Upper lobe of left lung (tissue), 6 donors: ENCODE results near the gene RFX7. TPM values are rescaled to one million over a fixed set of nuclear protein-coding genes. Genes with fewer than 3 reads are reported as not detected.

Experiments used
- ATAC-seq, 2 donors: fragments of 200-7000 bp; cut with Tn5 transposase; one replicate each; pipeline ENCODE4 v1.9.1; 2022; ENCODE audit warnings: mild to moderate bottlenecking in 2 of 2, moderate library complexity in 2 of 2; ENCODE audit not compliant: low FRiP score in 2 of 2
- DNase-seq, 2 donors: peaks; one replicate each; pipeline ENCODE4 v3.0.0-alpha.2; 2019 to 2020
- H3K27ac ChIP-seq, 4 donors: fragments of 200-600 bp; sonication (generic); one replicate each; pipeline ENCODE4 v1.5.1; 2016 to 2019
- H3K27me3 ChIP-seq, 4 donors: fragments of 200-600 bp; sonication (generic); one replicate each; pipeline ENCODE4 v1.5.1; 2017 to 2019
- H3K36me3 ChIP-seq, 4 donors: fragments of 200-600 bp; sonication (generic); one replicate each; pipeline ENCODE4 v1.5.1; 2016 to 2019
- H3K4me1 ChIP-seq, 4 donors: fragments of 200-600 bp; sonication (generic); one replicate each; pipeline ENCODE4 v1.5.1; 2018 to 2019
- H3K4me3 ChIP-seq, 4 donors: fragments of 200-600 bp; sonication (generic); one replicate each; pipeline ENCODE4 v1.5.1; 2017 to 2019; ENCODE audit warnings: mild to moderate bottlenecking in 2 of 4, moderate library complexity in 1 of 4
- H3K9me3 ChIP-seq, 4 donors: fragments of 200-600 bp; sonication (generic); one replicate each; pipeline ENCODE4 v1.5.1; 2018 to 2019
- CTCF ChIP-seq, 6 experiments: fragments of 450-650 bp in 4 of 6; fragments of 200-600 bp in 2 of 6; sonication (generic) in 2 of 6; IDR thresholded peaks; one replicate each; pipeline ENCODE4 v1.5.1; 2016 to 2019; ENCODE audit warnings: antibody characterized with exemption in 6 of 6
- EP300 ChIP-seq, 4 donors: sonication (generic); formaldehyde crosslinking; IDR thresholded peaks; one replicate each; pipeline ENCODE4 v1.5.1; 2017; ENCODE audit warnings: antibody characterized with exemption in 4 of 4, control low read depth in 2 of 4
- POLR2A ChIP-seq, 4 donors: fragments of 450-650 bp; IDR thresholded peaks; one replicate each; pipeline ENCODE4 v1.5.1; 2016 to 2017; ENCODE audit warnings: antibody characterized with exemption in 4 of 4, mild to moderate bottlenecking in 2 of 4
- POLR2AphosphoS5 ChIP-seq, 2 donors: sonication (generic); formaldehyde crosslinking; IDR thresholded peaks; one replicate each; pipeline ENCODE4 v1.5.1; 2017; ENCODE audit warnings: antibody characterized with exemption in 2 of 2
- WGBS, 2 donors: methylation state at CpG; one replicate each; pipeline ENCODE4 v1.1.5; 2017 to 2018; 5-methylcytosine and 5-hydroxymethylcytosine counted together
- total RNA-seq, 6 donors: library from RNA; depleted of rRNA in 4 of 6; stranded (reverse); fragments of >200 nt in 4 of 6; gene quantifications; one replicate each; pipeline versions ENCODE4 v1.1.0 to v1.2.1, GENCODE V29; 2016 to 2021
- donor health status: DM: no; HTN: no; CAD: no; lungs with moderate emphysema.
- donor health status: DM: no; HTN: yes; CAD: no; lungs with severe emphysema.

Gene RFX7
- total RNA-seq, 6 donors from 2014 or later: 8.0 to 17.9 (median 12.5) TPM

GRCh38 chr15:56248311-56248992 lies 4.8 kb upstream of the RFX7 start:
- Histone ChIP-seq H3K4me3 (no peak overlapping the region), H3K4me1 (peaks cover 14 to 21% (median 17%) of the 10 kb centered on the region in 4 donors), H3K27me3 (no peaks in the 10 kb centered on the region), H3K27ac (peak overlapping the region in 1 of 4 donors; percentile 52), H3K36me3 (no peaks in the 10 kb centered on the region), H3K9me3 (no peaks in the 10 kb centered on the region)
- ATAC-seq: no peak
- TF ChIP-seq POLR2AphosphoS5 (IDR thresholded peaks at IDR 0.05) (no peak), EP300 (IDR thresholded peaks at IDR 0.05) (no peak), POLR2A (IDR thresholded peaks at IDR 0.05) (no peak), CTCF (IDR thresholded peaks at IDR 0.05) (no peak)
- DNase-seq: no peak
- WGBS, 2 donors: 57 to 59% methylated on average over 3 of the region's 3 CpGs

GRCh38 chr15:56247266-56247665 lies 3.6 kb upstream of the RFX7 start:
- no peaks in the 10 kb centered on the region for H3K27me3 ChIP-seq
- no peak for DNase-seq
- H3K4me1 ChIP-seq: peaks cover 16 to 24% (median 21%) of the 10 kb centered on the region in 4 donors
- H3K36me3 ChIP-seq: no peaks in the 10 kb centered on the region
- H3K9me3 ChIP-seq: no peaks in the 10 kb centered on the region
- no peak for ATAC-seq
- H3K27ac ChIP-seq: no peak overlapping the region
- WGBS, 2 donors: 88 to 96% methylated on average over 2 of the region's 2 CpGs
- no peak overlapping the region for H3K4me3 ChIP-seq
- no peak for TF ChIP-seq EP300 (IDR thresholded peaks at IDR 0.05)
- TF ChIP-seq POLR2A (IDR thresholded peaks at IDR 0.05): no peak
- TF ChIP-seq POLR2AphosphoS5 (IDR thresholded peaks at IDR 0.05): no peak
- no peak for TF ChIP-seq CTCF (IDR thresholded peaks at IDR 0.05)

- ATAC-seq (peak; percentile 91 to 95), DNase-seq (peak; percentile 93 to 96)
- WGBS, 2 donors: 1 to 7% methylated on average over 15 of the region's 15 CpGs
- H3K4me3 ChIP-seq: peak overlapping the region in 3 of 4 donors; percentile 2 to 39 (median 38)
- H3K9me3 ChIP-seq: no peaks in the 10 kb centered on the region
- no peaks in the 10 kb centered on the region for H3K27me3 ChIP-seq
- H3K36me3 ChIP-seq: no peaks in the 10 kb centered on the region
- peak overlapping the region; percentile 48 to 74 (median 60) for H3K27ac ChIP-seq
- TF ChIP-seq CTCF (IDR thresholded peaks at IDR 0.05) (peak; percentile 91 to 99 (median 94)), POLR2AphosphoS5 (IDR thresholded peaks at IDR 0.05) (no peak), POLR2A (IDR thresholded peaks at IDR 0.05) (no peak), EP300 (IDR thresholded peaks at IDR 0.05) (no peak)
- H3K4me1 ChIP-seq: peaks cover 24 to 34% (median 29%) of the 10 kb centered on the region in 4 donors
Observed at GRCh38 chr15:56245871-56246814, 2.5 kb upstream of the RFX7 start.

- Histone ChIP-seq H3K36me3 (no peaks in the 10 kb centered on the region), H3K27me3 (no peaks in the 10 kb centered on the region), H3K9me3 (no peaks in the 10 kb centered on the region), H3K4me1 (peaks cover 26 to 36% (median 29%) of the 10 kb centered on the region in 4 donors), H3K27ac (peak overlapping the region; percentile 74 to 96 (median 86)), H3K4me3 (peak overlapping the region in 3 of 4 donors; percentile 77 to 94 (median 90))
- 65 to 74% methylated on average over 7 to 10 of the region's 10 CpGs for WGBS, 2 donors
- ATAC-seq (no peak), DNase-seq (peak in 1 of 2 donors; percentile 59)
- TF ChIP-seq EP300 (IDR thresholded peaks at IDR 0.05) (no peak), CTCF (IDR thresholded peaks at IDR 0.05) (no peak)
Observed at GRCh38 chr15:56244811-56245576, 1.3 kb upstream of the RFX7 start.
